ENCODE data around the gene ZNF22. TPM values are rescaled to one million over a fixed set of nuclear protein-coding genes. Genes with fewer than 3 reads are reported as not detected.

The ZNF22 gene
- polyA plus RNA-seq, 1 donor (not counting 4 experiments of a cell fraction or from before 2014, with no cell fraction given), result 9.4 TPM

GRCh38 chr10:44991571-44991970 lies 9.2 kb upstream of the ZNF22 start:
- no peaks in the 10 kb centered on the region for H3K36me3 ChIP-seq (ENCODE audit: control insufficient read depth in 2 of 2, extremely low read depth in 1 of 2, insufficient read depth in 2 of 2, low read length in 2 of 2)
- TF ChIP-seq CTCF (optimal IDR thresholded peaks at IDR 0.05 in 1 of 3, IDR thresholded peaks at IDR 0.05 in 1 of 3, conservative IDR thresholded peaks at IDR 0.05 in 1 of 3; ENCODE audit: extremely low read depth in 1 of 3, insufficient read depth in 2 of 3, low read length in 3 of 3) (no peak), EZH2 (IDR thresholded peaks at IDR 0.05; ENCODE audit: low read length) (no peak)
- no peaks in the 10 kb centered on the region for H3K9me3 ChIP-seq (ENCODE audit: control insufficient read depth, low read depth, low read length)
- dilution Hi-C loops (cut with MboI; ENCODE audit: extremely low pct_ligation_motif_present, low sequenced_read_pairs), result no loop called here
- no peak overlapping the region for H3K4me2 ChIP-seq (ENCODE audit: control insufficient read depth, extremely low read depth, insufficient read depth, low read depth, low read length)
- H3K79me2 ChIP-seq (ENCODE audit: control insufficient read depth, insufficient read depth, low read length), result no peaks in the 10 kb centered on the region
- H3K9ac ChIP-seq (ENCODE audit: control insufficient read depth, extremely low read depth, insufficient read depth, low read length), result no peak overlapping the region
- peaks cover 5% of the 10 kb centered on the region for H3K27me3 ChIP-seq (ENCODE audit: control insufficient read depth, extremely low read depth, insufficient read depth, low read length)
- FAIRE-seq (no peak), DNase-seq (ENCODE audit: low read depth, low spot score) (no peak)
- H3K9me1 ChIP-seq (ENCODE audit: control insufficient read depth, extremely low read depth, insufficient read depth, low read length), result no peaks in the 10 kb centered on the region
- H3K4me1 ChIP-seq (ENCODE audit: control insufficient read depth, extremely low read depth, insufficient read depth, low read length), result no peaks in the 10 kb centered on the region
- H4K20me1 ChIP-seq (ENCODE audit: control insufficient read depth, extremely low read depth, insufficient read depth, low read length), result no peaks in the 10 kb centered on the region
- H3K4me3 ChIP-seq (ENCODE audit: control insufficient read depth in 2 of 3, extremely low read depth in 1 of 3, insufficient read depth in 2 of 3, low read depth in 1 of 3, low read length in 3 of 3), result no peak overlapping the region
- H2AFZ ChIP-seq (ENCODE audit: control insufficient read depth, low read length), result no peak overlapping the region
- H3K27ac ChIP-seq (ENCODE audit: control insufficient read depth, insufficient read depth, low read length), result no peak overlapping the region

GRCh38 chr10:44992070-44992731 lies 8.5 kb upstream of the ZNF22 start:
- H3K27me3 ChIP-seq (ENCODE audit: control insufficient read depth, extremely low read depth, insufficient read depth, low read length), result peaks cover 5% of the 10 kb centered on the region
- H3K9me3 ChIP-seq (ENCODE audit: control insufficient read depth, low read depth, low read length), result no peaks in the 10 kb centered on the region
- FAIRE-seq, result no peak
- no peaks in the 10 kb centered on the region for H3K36me3 ChIP-seq (ENCODE audit: control insufficient read depth in 2 of 2, extremely low read depth in 1 of 2, insufficient read depth in 2 of 2, low read length in 2 of 2)
- no peak for DNase-seq (ENCODE audit: low read depth, low spot score)
- no peaks in the 10 kb centered on the region for H3K4me1 ChIP-seq (ENCODE audit: control insufficient read depth, extremely low read depth, insufficient read depth, low read length)
- H4K20me1 ChIP-seq (ENCODE audit: control insufficient read depth, extremely low read depth, insufficient read depth, low read length), result no peaks in the 10 kb centered on the region
- H3K9me1 ChIP-seq (ENCODE audit: control insufficient read depth, extremely low read depth, insufficient read depth, low read length), result no peaks in the 10 kb centered on the region
- dilution Hi-C loops (cut with MboI; ENCODE audit: extremely low pct_ligation_motif_present, low sequenced_read_pairs), result no loop called here
- H2AFZ ChIP-seq (ENCODE audit: control insufficient read depth, low read length), result no peak overlapping the region
- H3K79me2 ChIP-seq (ENCODE audit: control insufficient read depth, insufficient read depth, low read length), result no peaks in the 10 kb centered on the region
- H3K9ac ChIP-seq (ENCODE audit: control insufficient read depth, extremely low read depth, insufficient read depth, low read length), result no peak overlapping the region
- no peak overlapping the region for H3K4me3 ChIP-seq (ENCODE audit: control insufficient read depth in 2 of 3, extremely low read depth in 1 of 3, insufficient read depth in 2 of 3, low read depth in 1 of 3, low read length in 3 of 3)
- no peak overlapping the region for H3K4me2 ChIP-seq (ENCODE audit: control insufficient read depth, extremely low read depth, insufficient read depth, low read depth, low read length)
- no peak for TF ChIP-seq EZH2 (IDR thresholded peaks at IDR 0.05; ENCODE audit: low read length)
- TF ChIP-seq CTCF (optimal IDR thresholded peaks at IDR 0.05 in 1 of 3, IDR thresholded peaks at IDR 0.05 in 1 of 3, conservative IDR thresholded peaks at IDR 0.05 in 1 of 3; ENCODE audit: extremely low read depth in 1 of 3, insufficient read depth in 2 of 3, low read length in 3 of 3), result no peak
- no peak overlapping the region for H3K27ac ChIP-seq (ENCODE audit: control insufficient read depth, insufficient read depth, low read length)
